Femur (tissue), 1 donor: Measurements from ENCODE around the gene CPNE7.

ENCODE experiments used
- DNase-seq: peaks from one replicate; pipeline ENCODE4 v3.0.0-alpha.2; 2017

The CPNE7 gene

DNA sequence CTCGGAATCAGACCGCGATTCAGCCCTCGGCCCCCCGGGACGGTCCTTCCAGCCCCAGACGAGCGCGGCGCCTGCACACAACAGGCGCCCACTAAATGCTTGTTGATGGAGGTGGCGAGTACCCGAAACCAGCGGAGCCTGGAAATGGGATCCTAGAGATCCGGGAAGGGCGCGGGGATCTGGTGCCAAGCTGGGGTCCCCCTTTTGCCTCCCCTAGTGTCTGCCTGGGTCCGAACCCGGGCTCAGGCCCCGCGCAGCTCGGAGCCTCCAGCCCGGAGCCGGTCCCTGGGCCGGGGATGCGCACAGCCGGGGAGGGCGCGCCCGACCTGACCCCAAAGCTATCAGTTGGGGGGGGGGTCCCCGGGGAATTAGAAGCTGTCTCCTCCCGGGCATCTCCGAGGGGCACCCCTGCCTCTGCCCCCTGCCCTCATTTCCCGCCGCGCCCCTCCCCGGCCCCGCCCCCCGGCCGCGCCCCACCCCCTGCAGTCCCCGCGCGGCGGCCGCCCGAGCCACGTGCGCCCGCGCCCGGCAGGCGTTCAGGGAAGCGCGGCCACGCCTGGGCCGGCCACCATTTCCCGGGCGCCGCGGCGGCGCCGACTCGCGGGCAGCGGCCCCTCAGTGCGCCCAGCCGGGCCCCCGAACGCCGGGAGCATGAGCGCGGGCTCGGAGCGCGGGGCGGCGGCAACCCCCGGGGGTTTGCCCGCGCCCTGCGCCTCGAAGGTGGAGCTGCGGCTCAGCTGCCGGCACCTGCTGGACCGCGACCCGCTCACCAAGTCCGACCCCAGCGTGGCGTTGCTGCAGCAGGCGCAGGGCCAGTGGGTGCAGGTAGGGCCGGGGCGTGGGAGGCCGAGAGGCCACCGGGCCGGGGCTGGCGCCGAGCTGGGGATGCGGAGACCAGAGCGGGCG, at the start of gene CPNE7:
Gene CPNE7 (plus strand): TSS at position 512 of the 906 bp plus-strand sequence. CDS start 140 bp downstream, at position 652.
- DNase-seq: no peak

- DNase-seq: no peak
Observed at GRCh38 chr16:89529097-89529496, 46.5 kb upstream of the CPNE7 start.

DNA sequence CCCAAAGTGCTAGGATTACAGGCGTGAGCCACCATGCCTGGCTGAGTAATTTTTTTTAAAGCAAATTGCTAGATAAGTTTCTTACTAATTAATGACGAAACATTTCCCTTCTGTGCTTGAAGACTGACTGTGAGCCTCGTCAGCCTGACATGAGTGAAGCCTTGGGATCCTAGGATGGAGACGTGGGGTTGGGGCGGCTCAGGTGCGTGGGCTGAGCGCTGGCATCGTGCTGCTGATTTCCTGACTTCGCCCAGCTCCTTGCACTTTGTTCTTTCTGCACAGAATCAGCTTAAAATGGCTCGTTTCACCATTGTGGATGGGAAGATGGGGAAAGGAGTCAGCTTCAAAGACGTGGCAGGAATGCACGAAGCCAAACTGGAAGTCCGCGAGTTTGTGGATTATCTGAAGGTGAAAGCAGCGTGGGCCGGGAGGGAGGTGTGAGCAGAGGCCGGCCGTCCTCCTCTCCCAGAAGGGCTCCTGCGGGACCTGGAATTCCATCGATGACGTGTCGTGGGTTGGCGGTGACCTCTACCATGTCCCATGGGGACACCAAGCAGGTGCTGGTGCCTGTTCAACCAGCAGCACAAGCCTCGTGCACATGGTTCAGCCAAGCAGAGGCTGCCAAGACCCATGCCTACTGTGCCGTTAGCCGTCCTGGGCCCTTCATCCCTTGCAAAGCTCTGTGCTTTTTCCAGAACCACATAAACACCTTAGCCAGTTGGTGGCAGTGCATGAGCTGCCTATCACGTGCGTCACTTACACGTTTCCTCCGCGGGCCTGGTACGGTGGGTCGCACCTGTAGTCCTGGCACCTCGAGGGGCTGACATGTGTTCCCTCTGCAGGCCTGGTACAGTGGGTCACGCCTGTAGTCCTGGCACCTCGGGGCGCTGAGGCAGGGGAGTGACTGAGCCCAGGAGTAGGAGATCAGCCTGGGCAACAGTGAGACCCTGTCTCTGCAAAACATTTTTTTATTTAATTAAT, 44.9 kb upstream of the CPNE7 start:
- DNase-seq: no peak

GRCh38 chr16:89531821-89532526, 43.6 kb upstream of the CPNE7 start:
- no peak for DNase-seq

DNA sequence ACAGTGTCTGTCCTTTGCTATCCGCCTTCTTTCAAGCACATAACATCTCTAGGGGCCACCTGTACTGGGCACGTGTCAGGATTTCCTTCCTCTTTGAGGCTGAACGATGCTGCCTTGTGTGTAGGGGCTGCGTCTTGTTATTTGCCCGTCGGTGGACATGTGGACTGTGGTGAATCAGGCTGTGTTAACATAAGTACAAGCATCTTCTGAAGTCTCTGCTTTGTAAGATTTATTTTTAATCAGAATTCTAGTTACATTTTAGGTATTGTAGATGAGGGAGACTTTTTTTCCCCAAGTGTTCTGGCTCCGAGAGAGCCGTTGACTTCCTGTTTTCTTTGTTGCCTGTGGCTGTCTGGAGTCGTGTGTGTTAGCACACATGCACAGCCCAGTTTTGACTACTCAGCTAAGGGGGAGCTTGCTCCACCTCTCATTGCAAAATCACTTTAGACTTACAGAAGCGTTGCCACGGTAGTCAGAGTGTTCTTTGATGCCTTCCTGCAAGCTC, 41.3 kb upstream of the CPNE7 start:
- peak; percentile 53 for DNase-seq

DNA sequence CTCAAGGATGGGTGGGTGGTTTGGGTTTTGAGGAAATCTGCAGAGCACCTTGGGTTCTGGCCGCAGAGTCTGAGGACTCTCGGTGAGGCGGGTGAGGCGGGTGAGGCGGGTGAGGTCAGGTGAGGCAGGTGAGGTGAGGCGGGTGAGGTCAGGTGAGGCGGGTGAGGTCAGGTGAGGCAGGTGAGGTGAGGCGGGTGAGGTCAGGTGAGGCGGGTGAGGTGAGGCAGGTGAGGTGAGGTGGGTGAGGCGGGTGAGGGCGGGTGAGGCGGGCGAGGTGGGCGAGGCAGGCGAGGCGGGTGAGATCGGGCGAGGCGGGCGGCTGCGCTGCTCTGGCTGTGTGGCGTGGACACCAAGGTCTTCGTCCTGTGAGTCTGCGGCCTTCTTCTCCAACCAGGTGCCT, 39.2 kb upstream of the CPNE7 start:
- no peak for DNase-seq

- no peak for DNase-seq
Observed at GRCh38 chr16:89536886-89537548, 38.5 kb upstream of the CPNE7 start.

DNA sequence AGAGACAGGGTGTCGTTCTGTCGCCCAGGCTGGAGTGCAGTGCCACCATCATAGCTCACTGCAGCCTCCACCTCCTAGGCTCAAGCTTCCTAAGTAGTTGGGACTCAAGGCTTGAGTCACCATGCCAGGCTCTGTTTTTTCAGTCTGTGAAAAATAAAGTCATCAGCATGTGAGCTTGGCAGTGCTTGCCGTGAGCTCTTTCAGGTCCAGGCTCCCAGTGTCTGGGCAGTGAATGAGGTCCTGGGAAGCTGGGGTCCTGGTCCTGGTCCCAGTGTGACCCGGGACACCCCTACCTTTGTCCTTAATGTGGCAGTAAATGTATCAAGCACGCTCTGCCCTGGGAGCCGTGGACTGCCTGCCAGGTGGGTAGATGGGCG, 38.0 kb upstream of the CPNE7 start:
- DNase-seq: no peak

- no peak for DNase-seq
Observed at GRCh38 chr16:89538286-89538685, 37.3 kb upstream of the CPNE7 start.

DNA sequence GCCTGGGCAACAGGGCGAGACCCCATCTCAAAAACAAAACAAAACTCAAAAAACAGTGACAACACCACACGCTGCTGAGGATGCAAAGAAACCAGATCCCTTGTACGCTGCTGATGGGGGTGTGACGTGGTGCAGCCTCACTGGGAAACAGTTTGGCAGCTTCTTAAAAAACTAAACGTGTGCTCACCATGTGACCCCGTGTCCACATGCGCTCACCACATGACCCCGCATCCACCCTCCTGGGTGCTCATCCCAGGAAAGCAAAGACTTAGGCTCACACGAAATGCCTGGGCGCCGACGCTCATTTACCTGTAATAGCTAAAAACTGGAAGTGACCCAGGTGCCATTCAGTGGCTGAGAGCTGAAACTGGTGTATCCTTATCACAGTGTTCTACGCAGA, 35.0 kb upstream of the CPNE7 start:
- no peak for DNase-seq

DNA sequence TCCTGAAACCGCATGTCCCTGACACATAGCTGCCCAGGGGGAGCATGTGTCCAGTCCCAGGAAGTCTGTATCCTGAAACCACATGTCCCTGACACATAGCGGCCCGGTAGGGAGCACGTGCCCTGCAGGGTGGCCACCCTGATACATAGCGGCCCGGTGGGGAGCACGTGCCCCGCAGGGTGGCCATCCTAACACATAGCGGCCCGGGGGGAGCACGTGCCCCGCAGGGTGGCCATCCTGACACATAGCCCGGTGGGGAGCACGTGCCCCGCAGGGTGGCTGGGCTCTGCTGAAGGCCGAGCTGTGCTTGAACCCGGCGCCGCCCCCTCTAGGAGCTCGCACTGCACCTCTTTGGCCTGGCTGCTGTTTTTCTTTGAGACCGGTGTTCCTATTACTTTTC, 33.8 kb upstream of the CPNE7 start:
- no peak for DNase-seq

DNA sequence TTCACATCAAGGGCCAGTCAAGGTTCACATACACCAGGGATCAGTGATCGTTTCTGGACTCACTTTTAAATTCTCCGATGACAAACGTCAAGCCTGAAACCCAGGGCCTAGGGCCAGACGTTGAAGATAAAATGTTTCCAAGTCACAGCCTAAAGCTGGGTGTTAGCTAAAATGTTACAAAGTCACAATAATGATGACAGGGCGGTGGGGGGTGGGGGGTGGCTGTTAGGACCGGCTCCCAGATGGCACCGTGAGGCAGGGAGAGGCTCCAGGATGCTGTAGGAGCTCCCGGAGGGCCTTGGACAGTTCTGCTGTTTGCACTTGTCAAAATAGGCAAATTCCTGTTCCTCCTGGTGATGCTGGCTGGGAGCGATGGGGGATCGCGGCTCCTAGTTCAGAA, 31.4 kb upstream of the CPNE7 start:
- DNase-seq: no peak

DNA sequence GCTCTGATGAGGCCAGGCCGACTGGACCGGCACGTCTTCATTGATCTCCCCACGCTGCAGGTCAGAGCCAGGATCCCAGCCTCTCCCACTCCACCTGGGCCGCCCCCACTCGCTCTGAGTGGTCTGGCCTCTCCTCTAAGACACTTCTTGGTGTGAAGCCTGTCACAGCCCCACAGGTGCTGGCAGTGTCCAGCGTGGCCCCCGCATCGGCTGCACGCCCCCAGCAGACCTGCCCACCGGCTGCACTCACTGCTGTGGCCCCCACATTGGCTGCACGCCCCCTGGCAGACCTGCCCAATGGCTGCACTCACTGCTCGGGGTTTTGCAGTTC, 30.9 kb upstream of the CPNE7 start:
- DNase-seq: no peak

- no peak for DNase-seq
Observed at GRCh38 chr16:89545044-89545830, 30.3 kb upstream of the CPNE7 start.

DNA sequence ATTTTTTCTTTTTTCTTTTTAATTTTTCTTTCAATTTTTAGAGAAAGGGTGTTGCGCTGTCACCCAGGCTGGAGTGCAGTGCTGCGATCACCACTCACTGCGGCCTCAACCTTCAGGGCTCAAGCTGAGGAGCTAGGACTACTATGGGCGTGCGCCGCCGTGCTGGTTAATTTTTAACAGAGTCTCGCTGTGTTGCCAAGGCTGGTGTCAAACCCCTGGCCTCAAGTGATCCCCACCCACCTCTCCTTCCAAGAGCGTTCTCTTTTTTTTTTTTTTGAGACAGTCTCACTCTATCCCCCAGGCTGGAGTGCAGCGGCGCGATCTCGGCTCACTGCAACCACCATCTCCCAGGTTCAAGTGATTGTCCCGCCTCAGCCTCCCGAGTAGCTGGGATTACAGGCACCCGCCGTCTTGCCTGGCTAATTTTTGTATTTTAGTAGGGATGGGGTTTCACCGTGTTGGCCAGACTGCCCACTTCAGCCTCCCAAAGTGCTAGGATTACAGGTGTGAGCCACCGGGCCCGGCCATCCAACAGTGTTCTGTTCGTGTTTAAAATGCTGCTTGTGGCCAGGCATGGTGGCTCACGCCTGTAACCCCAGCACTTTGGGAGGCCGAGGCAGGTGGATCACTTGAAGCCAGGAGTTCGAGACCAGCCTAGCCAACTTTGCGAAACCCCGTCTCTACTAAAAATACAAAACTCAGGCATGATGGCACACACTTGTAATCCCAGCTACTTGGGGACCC, 29.6 kb upstream of the CPNE7 start:
- no peak for DNase-seq

DNA sequence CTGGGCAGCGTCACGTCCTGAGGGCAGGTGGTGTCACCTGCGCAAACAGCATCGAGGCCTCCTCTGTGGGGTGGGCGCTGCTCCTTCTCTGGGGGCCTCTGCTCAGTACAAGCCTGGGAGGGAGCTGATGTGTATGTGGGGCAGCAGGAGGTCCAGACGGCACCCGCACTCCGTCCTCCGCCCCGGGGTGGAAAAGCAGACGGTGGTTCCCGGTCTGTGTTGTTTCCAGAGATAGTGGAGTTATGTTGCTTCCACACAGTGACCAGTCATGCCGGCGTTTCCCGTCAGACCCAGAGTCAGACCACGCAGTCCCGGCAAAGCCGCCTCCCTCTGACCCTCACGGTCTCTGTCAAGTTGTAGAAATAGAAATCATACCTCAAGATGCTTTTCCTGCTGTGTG, 28.8 kb upstream of the CPNE7 start:
- no peak for DNase-seq

DNA sequence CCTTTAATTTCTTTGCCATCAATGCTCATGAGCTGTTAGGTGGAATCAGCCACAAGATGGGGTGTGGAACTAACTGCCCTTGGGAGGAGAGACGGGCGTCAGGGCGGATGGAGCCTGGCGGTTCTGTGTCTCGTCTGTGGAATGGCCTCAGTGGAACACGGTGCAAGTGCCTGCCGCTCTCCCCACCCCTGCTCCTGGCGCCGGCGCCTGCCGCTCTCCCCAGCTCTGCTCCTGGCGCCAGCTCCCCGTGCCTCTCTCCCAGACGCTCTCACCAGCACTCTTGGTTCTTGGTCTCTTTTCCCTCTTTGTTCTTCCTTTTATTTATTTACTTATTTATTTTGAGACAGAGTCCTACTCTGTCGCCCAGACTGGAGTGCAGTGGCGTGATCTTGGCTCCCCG, 28.3 kb upstream of the CPNE7 start:
- no peak for DNase-seq

DNA sequence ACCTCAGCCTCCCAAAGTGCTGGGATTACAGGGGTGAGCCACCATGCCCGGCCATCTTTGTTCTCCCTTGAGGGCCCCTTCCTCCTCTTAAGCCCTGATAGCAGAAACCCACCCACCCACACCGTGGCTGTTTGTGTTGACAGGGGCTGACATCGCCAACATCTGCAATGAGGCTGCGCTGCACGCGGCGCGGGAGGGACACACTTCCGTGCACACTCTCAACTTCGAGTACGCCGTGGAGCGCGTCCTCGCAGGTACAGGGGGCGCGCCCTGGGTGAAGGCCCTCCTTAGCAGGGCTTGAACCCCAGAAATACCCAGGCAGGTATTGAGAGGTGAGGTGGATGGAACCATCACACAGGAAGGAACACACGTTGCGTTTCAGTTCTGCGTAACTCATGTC, 27.7 kb upstream of the CPNE7 start:
- DNase-seq: no peak

- DNase-seq: no peak
Observed at GRCh38 chr16:89548344-89549006, 27.1 kb upstream of the CPNE7 start.

GRCh38 chr16:89549007-89549700, 26.4 kb upstream of the CPNE7 start:
- DNase-seq: no peak
